GM12875 (cell line): ENCODE data around the gene GPR107.

Source experiments
- H3K4me3 ChIP-seq: one replicate; pipeline ENCODE4 v1.5.1; 2011; ENCODE audit warnings: low read depth, low read length, control low read depth
- CTCF ChIP-seq: IDR thresholded peaks from 2 replicates; pipeline ENCODE4 v1.5.1; 2011; ENCODE audit warnings: low read depth, mild to moderate bottlenecking, control low read depth, inconsistent platforms, low read length, moderate library complexity, borderline replicate concordance; ENCODE audit not compliant: insufficient read depth

Gene GPR107

GRCh38 chr9:130110596-130111021 lies 56.9 kb downstream of the GPR107 start:
- H3K4me3 ChIP-seq = no peak overlapping the region
- no peak for TF ChIP-seq CTCF

GRCh38 chr9:130111786-130112537 lies 58.3 kb downstream of the GPR107 start:
- no peak for TF ChIP-seq CTCF
- no peak overlapping the region for H3K4me3 ChIP-seq

DNA sequence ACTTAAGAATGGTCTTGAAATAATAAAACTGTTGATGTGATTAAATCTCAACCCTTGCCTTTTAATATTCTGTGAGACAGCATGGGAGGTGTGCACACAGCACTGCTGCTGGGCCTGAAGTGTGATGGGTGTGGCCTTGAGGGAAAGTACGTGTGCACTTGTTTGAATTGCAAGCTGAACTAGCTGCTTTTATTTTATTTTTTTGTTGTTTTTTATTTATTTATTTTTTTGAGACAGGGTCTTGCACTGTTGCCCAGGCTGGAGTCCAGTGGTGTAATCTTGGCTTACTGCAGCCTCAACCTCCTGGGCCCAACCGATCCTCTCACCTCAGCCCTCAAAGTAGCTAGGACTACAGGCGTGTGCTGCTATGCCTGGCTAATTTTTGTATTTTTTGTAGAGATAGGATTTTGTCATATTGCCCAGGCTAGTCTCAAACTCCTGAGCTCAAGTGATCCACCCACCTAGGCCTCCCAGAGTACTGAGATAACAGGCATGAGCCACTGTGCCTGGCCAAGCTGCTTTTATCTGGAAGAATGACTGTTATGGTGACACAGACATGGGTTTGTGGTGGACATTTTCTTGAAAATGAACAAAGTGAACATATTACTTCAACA lies 58.9 kb downstream of the GPR107 start:
- H3K4me3 ChIP-seq = no peak overlapping the region
- no peak for TF ChIP-seq CTCF

- no peak for TF ChIP-seq CTCF
Measured at GRCh38 chr9:130114741-130115140, 61.0 kb downstream of the GPR107 start.

GRCh38 chr9:130116346-130116745 lies 62.6 kb downstream of the GPR107 start:
- H3K4me3 ChIP-seq = no peak overlapping the region
- TF ChIP-seq CTCF = no peak

More at GRCh38 chr9:130114741-130115140, 61.0 kb downstream of the GPR107 start:
- H3K4me3 ChIP-seq = no peak overlapping the region

GRCh38 chr9:130117376-130117775 lies 63.7 kb downstream of the GPR107 start:
- H3K4me3 ChIP-seq = no peak overlapping the region
- no peak for TF ChIP-seq CTCF

DNA sequence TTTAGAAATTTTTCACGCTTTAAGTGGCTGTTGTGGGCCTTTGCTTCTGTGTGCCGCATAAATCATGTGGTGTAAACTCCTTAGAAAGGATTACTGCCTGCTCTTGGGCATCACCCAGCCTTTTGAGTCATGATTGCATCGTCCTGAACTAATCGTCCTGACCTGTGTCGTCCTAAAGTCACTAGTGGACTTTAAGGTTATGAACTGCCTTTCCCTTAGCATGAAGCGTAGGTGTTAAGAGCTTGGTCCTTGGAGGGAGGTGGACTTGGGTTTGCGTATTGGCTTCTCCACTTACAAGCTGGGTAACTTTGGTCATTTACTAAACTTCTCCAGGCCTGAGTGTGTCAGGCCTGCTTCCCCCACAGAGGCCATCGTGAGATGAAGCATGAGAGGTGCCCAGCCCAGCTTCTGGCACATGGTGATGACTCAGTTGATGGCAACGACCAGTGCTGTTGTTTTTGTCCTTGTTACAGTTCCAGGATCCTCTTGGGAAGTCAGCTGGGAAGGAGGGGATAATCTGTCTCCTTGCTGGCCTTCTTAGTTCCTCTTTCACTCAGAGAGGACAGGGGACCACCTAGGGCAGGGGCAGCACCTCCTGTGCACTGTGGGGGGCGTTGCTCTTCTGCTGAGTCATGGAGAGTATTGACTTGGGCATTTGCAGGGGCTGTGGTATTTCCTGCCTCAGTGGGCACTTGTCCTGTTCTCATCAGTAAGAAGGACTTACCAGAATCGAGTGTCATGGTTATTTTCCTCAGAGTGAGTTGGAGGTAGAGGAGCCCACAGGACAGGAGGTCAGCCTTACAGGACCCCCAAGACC lies 64.3 kb downstream of the GPR107 start:
- TF ChIP-seq CTCF = no peak
- no peak overlapping the region for H3K4me3 ChIP-seq
